Measurements from ENCODE around the gene CCDC12. TPM values are rescaled to one million over a fixed set of nuclear protein-coding genes. Genes with fewer than 3 reads are reported as not detected.
A peak's percentile ranks its signal among the peaks of the same experiment; 100 is the strongest.

The CCDC12 gene
- total and polyA plus RNA-seq, 12 donors, result 28.8 to 137 (median 34.2) TPM

- peaks cover 0 to 71% (median 13%) of the 10 kb centered on the region in 9 donors for H3K36me3 ChIP-seq
- H3K9me3 ChIP-seq, result no peaks in the 10 kb centered on the region
- H3K27me3 ChIP-seq, result no peaks in the 10 kb centered on the region
- TF ChIP-seq, protein P1, sequence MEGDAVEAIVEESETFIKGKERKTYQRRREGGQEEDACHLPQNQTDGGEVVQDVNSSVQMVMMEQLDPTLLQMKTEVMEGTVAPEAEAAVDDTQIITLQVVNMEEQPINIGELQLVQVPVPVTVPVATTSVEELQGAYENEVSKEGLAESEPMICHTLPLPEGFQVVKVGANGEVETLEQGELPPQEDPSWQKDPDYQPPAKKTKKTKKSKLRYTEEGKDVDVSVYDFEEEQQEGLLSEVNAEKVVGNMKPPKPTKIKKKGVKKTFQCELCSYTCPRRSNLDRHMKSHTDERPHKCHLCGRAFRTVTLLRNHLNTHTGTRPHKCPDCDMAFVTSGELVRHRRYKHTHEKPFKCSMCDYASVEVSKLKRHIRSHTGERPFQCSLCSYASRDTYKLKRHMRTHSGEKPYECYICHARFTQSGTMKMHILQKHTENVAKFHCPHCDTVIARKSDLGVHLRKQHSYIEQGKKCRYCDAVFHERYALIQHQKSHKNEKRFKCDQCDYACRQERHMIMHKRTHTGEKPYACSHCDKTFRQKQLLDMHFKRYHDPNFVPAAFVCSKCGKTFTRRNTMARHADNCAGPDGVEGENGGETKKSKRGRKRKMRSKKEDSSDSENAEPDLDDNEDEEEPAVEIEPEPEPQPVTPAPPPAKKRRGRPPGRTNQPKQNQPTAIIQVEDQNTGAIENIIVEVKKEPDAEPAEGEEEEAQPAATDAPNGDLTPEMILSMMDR (IDR thresholded peaks at IDR 0.05), result no peak
- intact Hi-C loops (cut with DNase I), result loop anchor here in 2 of 10 donors (10.0 kb wide), 2 partner anchors 142 to 322 kb away; no protein-coding TSS in a partner anchor
- 74 to 76% methylated on average over 10 of the region's 10 CpGs for whole genome bisulfite sequencing, 2 donors
- DNase-seq, result no peak
- no peak overlapping the region for H3K27ac ChIP-seq
- no peak for ATAC-seq
- no peak overlapping the region for H3K4me3 ChIP-seq
- peaks cover 5 to 29% (median 14%) of the 10 kb centered on the region in 9 donors for H3K4me1 ChIP-seq
These were observed 36.0 kb upstream of the CCDC12 start for GRCh38 chr3:47012342-47013230.

DNA sequence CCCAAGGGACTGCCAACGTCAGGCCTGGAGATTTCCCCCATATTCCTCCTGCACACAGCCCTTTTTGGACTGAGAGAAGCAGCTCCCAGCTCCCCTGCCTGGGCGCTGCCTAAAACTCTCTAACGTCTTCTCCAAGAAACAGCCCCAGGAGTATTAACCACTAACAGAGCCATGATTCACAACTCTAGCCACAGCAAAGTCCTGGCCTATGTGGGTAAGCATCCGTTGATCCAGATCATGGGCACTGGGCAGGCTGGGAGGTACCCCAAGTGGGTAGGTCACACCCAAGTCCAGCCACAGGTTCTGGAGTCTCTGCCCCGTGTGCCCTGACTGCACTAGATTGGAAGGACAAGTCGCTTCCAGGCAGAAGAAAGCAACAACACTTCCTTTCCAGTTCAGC, 34.8 kb upstream of the CCDC12 start:
- Histone ChIP-seq H3K27ac (no peak overlapping the region), H3K27me3 (no peaks in the 10 kb centered on the region), H3K4me3 (no peak overlapping the region), H3K4me1 (peaks cover 5 to 20% (median 14%) of the 10 kb centered on the region in 9 donors), H3K9me3 (no peaks in the 10 kb centered on the region), H3K36me3 (peaks cover 0 to 71% (median 7%) of the 10 kb centered on the region in 9 donors)
- TF ChIP-seq, protein P1 (IDR thresholded peaks at IDR 0.05), result no peak
- DNase-seq, result no peak
- intact Hi-C loops (cut with DNase I), result loop anchor here in 2 of 10 donors (10.0 kb wide), 2 partner anchors 143 to 323 kb away; no protein-coding TSS in a partner anchor
- 88 to 89% methylated on average over 6 of the region's 6 CpGs for WGBS, 2 donors
- no peak for ATAC-seq

GRCh38 chr3:47010910-47011309, 34.4 kb upstream of the CCDC12 start:
- peak overlapping the region in 1 of 10 donors; percentile 95 for H3K27ac ChIP-seq
- DNase-seq (no peak), ATAC-seq (no peak)
- intact Hi-C loops (cut with DNase I), result loop anchor here in 2 of 10 donors (10.0 kb wide), 2 partner anchors 144 to 324 kb away; no protein-coding TSS in a partner anchor
- no peaks in the 10 kb centered on the region for H3K27me3 ChIP-seq
- TF ChIP-seq, protein P1 (IDR thresholded peaks at IDR 0.05), result no peak
- WGBS, 2 donors, result 91% methylated on average over 5 of the region's 5 CpGs
- H3K4me3 ChIP-seq, result no peak overlapping the region
- H3K36me3 ChIP-seq, result peaks cover 0 to 71% (median 7%) of the 10 kb centered on the region in 9 donors
- no peaks in the 10 kb centered on the region for H3K9me3 ChIP-seq
- peaks cover 5 to 20% (median 13%) of the 10 kb centered on the region in 9 donors for H3K4me1 ChIP-seq

- no peaks in the 10 kb centered on the region for H3K27me3 ChIP-seq
- peaks cover 0 to 71% (median 7%) of the 10 kb centered on the region in 9 donors for H3K36me3 ChIP-seq
- no peak for DNase-seq
- intact Hi-C loops (cut with DNase I), result loop anchor here in 2 of 10 donors (10.0 kb wide), 2 partner anchors 145 to 325 kb away; no protein-coding TSS in a partner anchor
- H3K9me3 ChIP-seq, result no peaks in the 10 kb centered on the region
- H3K4me1 ChIP-seq, result peaks cover 5 to 20% (median 13%) of the 10 kb centered on the region in 9 donors
- 75 to 76% methylated on average over 23 of the region's 23 CpGs for WGBS, 2 donors
- H3K27ac ChIP-seq, result peak overlapping the region; percentile 81 to 95 (median 88)
- TF ChIP-seq, protein P1 (IDR thresholded peaks at IDR 0.05), result no peak
- peak overlapping the region; percentile 38 to 83 (median 70) for H3K4me3 ChIP-seq
- ATAC-seq, result peak in 1 of 8 donors; percentile 0
These were observed 33.7 kb upstream of the CCDC12 start for GRCh38 chr3:47010111-47010712.
